DOHH2 (cell line): ENCODE results near the gene MT1X.

Experiments used
- CTCF ChIP-seq: fragments of 200-600 bp; sonication (generic); IDR thresholded peaks from one replicate; pipeline ENCODE4 v1.5.1; 2014; ENCODE audit warnings: antibody characterized with exemption, mild to moderate bottlenecking, low read depth, low read length; ENCODE audit not compliant: poor library complexity, severe bottlenecking
- EZH2phosphoT487 ChIP-seq: fragments of 200-600 bp; sonication (generic); IDR thresholded peaks from 2 replicates; pipeline ENCODE4 v1.6.1; 2017; ENCODE audit warnings: borderline replicate concordance, mild to moderate bottlenecking, antibody characterized with exemption, low read length, moderate library complexity, mixed read lengths

- TF ChIP-seq CTCF (no peak), EZH2phosphoT487 (no peak)
Measured at GRCh38 chr16:56708525-56709442, 26.5 kb downstream of the MT1X start.
